Stimulated activated CD4-positive, alpha-beta T cell treated with anti-CD3 and anti-CD28 coated beads, TNF-alpha, amount 100 ng/mL, for 4 hours (primary cell): ENCODE measurements around the gene CASQ2.

Source experiments
- DNase-seq, 3 experiments: peaks; one replicate each; pipeline ENCODE4 v3.0.0-alpha.2; 2020; ENCODE audit warnings: low read depth in 3 of 3

CASQ2 gene

GRCh38 chr1:115768549-115768948, at the start of gene CASQ2:
CASQ2 (minus strand) TSS chr1:115768714; CDS start chr1:115768541, 173 bp downstream.
- DNase-seq: no peak

DNA sequence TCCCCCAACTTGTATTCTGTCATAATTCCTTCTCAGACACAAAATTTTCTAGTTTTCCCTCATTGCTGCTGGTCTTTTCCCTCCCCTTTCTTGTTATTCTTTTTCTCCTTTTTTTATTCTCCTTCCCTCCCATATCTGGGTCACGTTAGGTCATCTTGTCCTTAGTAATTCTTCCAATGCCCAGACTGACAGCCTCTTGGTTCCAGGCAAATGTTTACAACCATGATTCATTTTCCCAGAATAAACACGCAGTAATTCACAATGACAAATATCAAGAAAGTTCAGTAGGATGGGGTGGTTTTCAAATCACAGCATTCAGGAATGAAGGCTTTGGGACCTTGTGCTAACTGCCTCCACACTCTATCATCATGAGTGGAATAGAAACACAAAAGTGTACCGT, 47.2 kb upstream of the CASQ2 start:
- no peak for DNase-seq

- no peak for DNase-seq
Measured at GRCh38 chr1:115814685-115815398, 46.3 kb upstream of the CASQ2 start.

DNA sequence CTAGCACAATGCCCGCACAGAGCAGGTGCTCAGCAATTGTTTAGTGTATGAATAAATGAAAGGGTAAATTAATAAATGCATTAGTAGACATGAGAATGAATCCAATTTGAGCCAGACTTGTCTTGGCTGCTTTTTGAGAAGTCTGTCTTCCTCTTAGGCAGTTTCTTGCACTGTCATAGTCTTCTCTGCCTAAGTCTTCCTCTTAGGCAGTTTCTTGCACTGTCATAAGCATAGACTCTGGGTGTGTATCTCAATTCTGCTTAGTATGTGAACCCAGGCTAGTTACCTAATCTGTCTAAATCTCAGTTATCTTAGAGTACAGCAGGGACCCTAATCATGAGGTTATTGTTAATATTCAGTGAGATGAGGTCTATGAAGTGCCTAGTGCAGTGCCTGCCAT, 45.2 kb upstream of the CASQ2 start:
- DNase-seq: no peak

GRCh38 chr1:115811140-115811828, 42.8 kb upstream of the CASQ2 start:
- no peak for DNase-seq

DNA sequence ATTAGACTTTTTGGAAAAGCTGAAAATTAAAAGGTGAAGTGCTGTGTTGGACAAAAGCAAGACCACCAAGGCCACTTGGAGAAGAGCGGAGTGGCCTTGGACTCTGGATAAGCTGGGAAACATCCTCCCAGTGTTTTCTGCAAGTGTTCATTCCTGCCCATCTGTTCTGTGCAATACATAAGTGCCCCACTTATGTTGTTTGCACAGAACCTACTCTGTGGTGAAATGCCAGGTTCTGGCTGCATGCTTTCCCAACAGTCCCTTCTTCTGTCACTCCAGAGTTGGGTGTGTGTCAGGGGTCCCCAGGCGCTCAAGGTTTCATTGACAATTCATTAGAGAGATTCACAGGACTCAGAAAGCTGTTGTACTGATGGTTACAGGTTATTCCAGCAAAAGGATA, 42.1 kb upstream of the CASQ2 start:
- DNase-seq: no peak

- DNase-seq: no peak
Measured at GRCh38 chr1:115809847-115810246, 41.3 kb upstream of the CASQ2 start.

GRCh38 chr1:115809076-115809475, 40.6 kb upstream of the CASQ2 start:
- no peak for DNase-seq

- DNase-seq: peak in 1 of 3 experiments; percentile 9
Measured at GRCh38 chr1:115807723-115808122, 39.2 kb upstream of the CASQ2 start.

DNA sequence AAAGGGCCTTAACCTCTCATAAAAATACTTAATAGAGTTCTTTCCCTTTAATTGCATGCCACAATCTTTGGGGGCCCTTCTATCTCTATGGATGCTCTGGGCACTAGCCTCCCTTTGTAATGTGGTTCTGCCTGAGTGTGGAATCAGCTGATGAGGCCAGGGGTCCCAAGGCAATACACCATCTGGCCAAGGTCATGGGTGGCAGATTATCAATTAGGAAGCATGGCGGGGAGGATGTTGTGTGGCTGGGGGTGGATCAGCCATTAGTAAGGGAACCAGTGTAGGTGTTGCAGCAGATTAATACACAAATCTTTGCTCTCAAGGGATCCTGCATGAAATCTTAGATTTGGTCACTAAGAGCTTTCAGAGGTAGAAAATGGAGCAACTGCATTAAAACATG, 37.1 kb upstream of the CASQ2 start:
- DNase-seq: no peak

DNA sequence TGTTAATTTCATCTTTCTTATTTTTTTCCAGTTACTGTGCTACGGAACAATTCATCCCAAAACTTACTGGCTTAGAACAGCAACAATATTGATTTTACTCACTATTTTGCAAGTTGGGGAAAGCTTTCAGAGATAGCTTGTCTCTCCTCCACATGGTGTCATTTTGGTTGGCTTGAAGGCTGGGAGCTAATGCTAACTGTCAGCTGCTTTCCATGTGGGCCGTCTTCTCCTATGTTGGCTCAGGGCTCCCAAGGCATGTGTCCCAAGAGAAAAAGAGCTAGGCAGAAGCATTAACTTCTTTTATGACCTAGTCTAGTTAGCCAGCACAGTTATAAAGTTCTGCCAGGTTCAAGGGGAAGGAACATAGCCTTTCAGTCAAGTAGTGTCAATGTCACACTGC, 33.9 kb upstream of the CASQ2 start:
- no peak for DNase-seq

- DNase-seq: no peak
Measured at GRCh38 chr1:115797486-115797885, 29.0 kb upstream of the CASQ2 start.

- no peak for DNase-seq
Measured at GRCh38 chr1:115796897-115797296, 28.4 kb upstream of the CASQ2 start.

DNA sequence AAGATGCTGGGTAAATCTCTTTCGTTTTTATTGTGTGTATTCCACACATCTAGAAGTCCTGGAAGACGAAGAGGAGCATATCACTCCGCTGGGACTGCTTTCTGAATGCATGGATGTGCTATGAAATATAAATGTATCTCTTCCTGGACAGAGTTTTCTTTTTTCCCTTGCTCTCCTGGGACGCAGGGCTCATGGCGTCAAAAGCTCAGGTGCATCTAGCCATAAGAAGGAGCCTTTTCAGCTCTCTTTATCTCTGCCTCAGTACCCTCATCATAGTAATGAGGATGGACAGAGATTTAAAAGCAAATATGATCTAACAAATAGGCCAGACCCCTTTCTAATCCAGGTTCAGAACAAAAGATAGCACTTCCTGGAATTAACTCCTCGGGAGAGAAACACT, 27.5 kb upstream of the CASQ2 start:
- no peak for DNase-seq

- DNase-seq: no peak
Measured at GRCh38 chr1:115794976-115795639, 26.6 kb upstream of the CASQ2 start.

- no peak for DNase-seq
Measured at GRCh38 chr1:115793162-115793561, 24.6 kb upstream of the CASQ2 start.

- DNase-seq: no peak
Measured at GRCh38 chr1:115791816-115792215, 23.3 kb upstream of the CASQ2 start.

- no peak for DNase-seq
Measured at GRCh38 chr1:115790846-115791245, 22.3 kb upstream of the CASQ2 start.

GRCh38 chr1:115790356-115790755, 21.8 kb upstream of the CASQ2 start:
- DNase-seq: no peak

- DNase-seq: no peak
Measured at GRCh38 chr1:115783311-115783710, 14.8 kb upstream of the CASQ2 start.

DNA sequence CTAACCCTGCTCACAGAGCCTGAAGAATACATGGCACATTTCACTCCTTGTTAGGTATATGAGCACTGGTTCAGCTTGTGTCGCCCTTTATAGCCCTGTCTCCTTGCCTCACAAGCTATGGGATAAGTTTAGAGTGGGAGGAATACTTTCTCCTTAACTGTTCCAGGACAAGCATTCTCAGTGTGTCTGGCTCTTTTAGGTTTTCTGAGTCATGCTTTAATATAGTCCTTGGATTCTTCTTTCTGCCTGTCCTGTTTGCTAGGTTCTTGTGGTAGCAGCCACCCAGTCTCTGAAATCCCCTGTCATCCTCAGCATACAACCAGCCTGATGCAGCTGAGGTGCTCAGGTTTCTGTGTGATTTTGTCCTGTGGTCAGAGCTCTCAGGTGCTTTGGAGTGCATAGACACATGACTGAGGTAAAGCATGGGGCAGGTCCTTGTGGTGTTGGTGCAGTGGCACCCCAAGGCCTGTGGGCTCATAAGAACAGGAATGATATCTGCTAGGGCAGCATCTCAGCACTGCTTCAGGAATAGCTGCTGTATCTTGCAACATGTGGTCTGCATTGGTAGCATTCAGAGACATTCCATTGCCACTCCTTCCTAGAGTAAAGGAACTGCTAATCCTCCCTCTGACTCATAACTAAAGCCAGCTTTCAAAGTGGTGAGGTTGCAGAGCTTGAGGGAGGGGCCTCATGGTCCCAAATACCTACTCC, 14.2 kb upstream of the CASQ2 start:
- no peak for DNase-seq

DNA sequence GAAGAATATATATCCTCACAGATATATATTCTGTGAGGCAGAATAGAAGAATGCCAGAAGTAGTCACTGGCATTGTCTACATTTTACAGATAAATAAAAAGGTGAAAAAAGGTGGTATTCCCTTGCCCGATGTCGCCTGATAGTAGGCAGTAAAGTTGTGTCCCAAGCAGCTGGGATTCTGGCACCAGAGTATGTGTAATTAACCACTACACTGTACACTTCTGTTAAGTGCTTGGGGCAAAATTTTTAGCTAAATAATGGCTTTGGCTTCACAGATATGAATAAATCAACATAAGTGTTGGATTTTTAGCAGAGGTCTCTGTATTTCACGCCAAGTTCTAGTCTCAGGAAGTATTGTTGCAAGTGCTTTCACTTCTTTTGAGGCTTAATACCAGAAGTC, 13.3 kb upstream of the CASQ2 start:
- DNase-seq: no peak
